SK-N-SH treated with all-trans-retinoic acid at 6 μM for 48 hours (cell line): ENCODE measurements around the gene GTF2IRD1.

ENCODE experiments used
- ATAC-seq: fragments of 200-7000 bp; cut with Tn5 transposase; 3 replicates; pipeline ENCODE4 v1.9.1; 2020; ENCODE audit warnings: mild to moderate bottlenecking, moderate library complexity
- ARNTL ChIP-seq: fragments of 450-650 bp; formaldehyde crosslinking; IDR thresholded peaks from 2 replicates; pipeline ENCODE4 v1.5.0; 2020; ENCODE audit warnings: low read depth, mild to moderate bottlenecking, moderate library complexity, borderline replicate concordance
- BACH2 ChIP-seq: fragments of 250-450 bp; sonication (Bioruptor Pico); IDR thresholded peaks from 2 replicates; pipeline ENCODE4 v1.9.0; 2021; ENCODE audit warnings: mild to moderate bottlenecking, borderline replicate concordance
- CREB5 ChIP-seq: fragments of 250-450 bp; sonication (Bioruptor Pico); IDR thresholded peaks from 2 replicates; pipeline ENCODE4 v1.5.1; 2020; ENCODE audit warnings: low read depth, mild to moderate bottlenecking, moderate library complexity
- CSDC2 ChIP-seq: fragments of 250-450 bp; sonication (Bioruptor Pico); IDR thresholded peaks from 2 replicates; pipeline ENCODE4 v1.5.0; 2020; ENCODE audit warnings: mild to moderate bottlenecking, moderate library complexity
- ESRRG ChIP-seq: fragments of 250-450 bp; sonication (Bioruptor Pico); IDR thresholded peaks from 2 replicates; pipeline ENCODE4 v1.6.1; 2021; ENCODE audit warnings: mild to moderate bottlenecking
- GLIS3 ChIP-seq: fragments of 250-450 bp; sonication (Bioruptor Pico); IDR thresholded peaks from 2 replicates; pipeline ENCODE4 v1.5.0; 2020; ENCODE audit warnings: mild to moderate bottlenecking, moderate library complexity
- ISL1 ChIP-seq: fragments of 250-450 bp; sonication (Bioruptor Pico); IDR thresholded peaks from 2 replicates; pipeline ENCODE4 v2.1.2; 2022; ENCODE audit warnings: mild to moderate bottlenecking, moderate library complexity
- OSR1 ChIP-seq: fragments of 250-450 bp; sonication (Bioruptor Pico); IDR thresholded peaks from 2 replicates; pipeline ENCODE4 v1.8.0; 2022; ENCODE audit warnings: moderate library complexity, mild to moderate bottlenecking, inconsistent platforms
- PATZ1 ChIP-seq: fragments of 250-450 bp; sonication (Bioruptor Pico); IDR thresholded peaks from 2 replicates; pipeline ENCODE4 v1.8.0; 2020; ENCODE audit warnings: mild to moderate bottlenecking, moderate library complexity, borderline replicate concordance
- POU6F1 ChIP-seq: fragments of 250-450 bp; sonication (Bioruptor Pico); IDR thresholded peaks from 2 replicates; pipeline ENCODE4 v1.8.0; 2021; ENCODE audit warnings: low read depth, mild to moderate bottlenecking, moderate library complexity, borderline replicate concordance
- PPARA ChIP-seq: fragments of 250-450 bp; sonication (Bioruptor Pico); IDR thresholded peaks from 2 replicates; pipeline ENCODE4 v1.5.0; 2020; ENCODE audit warnings: mild to moderate bottlenecking, borderline replicate concordance
- RARB ChIP-seq: fragments of 250-450 bp; sonication (Bioruptor Pico); IDR thresholded peaks from 2 replicates; pipeline ENCODE4 v1.8.0; 2021; ENCODE audit warnings: mild to moderate bottlenecking, moderate library complexity
- SNAI2 ChIP-seq: fragments of 250-450 bp; sonication (Bioruptor Pico); IDR thresholded peaks from 2 replicates; pipeline ENCODE4 v1.5.0; 2020; ENCODE audit warnings: mild to moderate bottlenecking, moderate library complexity
- TCF4 ChIP-seq: fragments of 250-450 bp; sonication (Bioruptor Pico); IDR thresholded peaks from 2 replicates; pipeline ENCODE4 v1.8.0; 2021; ENCODE audit warnings: mild to moderate bottlenecking, moderate library complexity, borderline replicate concordance
- TOX ChIP-seq: fragments of 250-450 bp; sonication (Bioruptor Pico); IDR thresholded peaks from 2 replicates; pipeline ENCODE4 v1.8.0; 2021; ENCODE audit warnings: mild to moderate bottlenecking, moderate library complexity, borderline replicate concordance
- TSHZ2 ChIP-seq: fragments of 250-450 bp; sonication (Bioruptor Pico); IDR thresholded peaks from 2 replicates; pipeline ENCODE4 v1.5.0; 2020; ENCODE audit warnings: mild to moderate bottlenecking, moderate library complexity
- ZC3H10 ChIP-seq: fragments of 250-450 bp; sonication (Bioruptor Pico); IDR thresholded peaks from 2 replicates; pipeline ENCODE4 v1.5.1; 2021; ENCODE audit warnings: mild to moderate bottlenecking, moderate library complexity
- ZFP3 ChIP-seq: fragments of 250-450 bp; sonication (Bioruptor Pico); IDR thresholded peaks from 2 replicates; pipeline ENCODE4 v1.5.0; 2020; ENCODE audit warnings: mild to moderate bottlenecking, moderate library complexity
- ZNF565 ChIP-seq: fragments of 450-650 bp; formaldehyde crosslinking; conservative IDR thresholded peaks from 2 replicates; pipeline ENCODE4 v1.5.0; 2020; ENCODE audit warnings: low read depth, mild to moderate bottlenecking, moderate library complexity
- ZNF70 ChIP-seq: fragments of 450-650 bp; formaldehyde crosslinking; IDR thresholded peaks from 2 replicates; pipeline ENCODE4 v1.5.0; 2020; ENCODE audit warnings: mild to moderate bottlenecking, moderate library complexity

Gene GTF2IRD1

GRCh38 chr7:74466196-74466813 lies 12.6 kb downstream of the GTF2IRD1 start:
- TF ChIP-seq BACH2 (no peak), ARNTL (no peak), ZNF70 (CRISPR knock-in tag) (no peak), ZNF565 (CRISPR knock-in tag) (no peak), SNAI2 (CRISPR knock-in tag) (no peak), POU6F1 (no peak), ISL1 (CRISPR knock-in tag) (no peak), CSDC2 (CRISPR knock-in tag) (no peak), TCF4 (CRISPR knock-in tag) (no peak), ZFP3 (CRISPR knock-in tag) (no peak), PPARA (CRISPR knock-in tag) (no peak), PATZ1 (CRISPR knock-in tag) (no peak), TSHZ2 (CRISPR knock-in tag) (no peak), OSR1 (CRISPR knock-in tag) (no peak), ESRRG (CRISPR knock-in tag) (no peak), GLIS3 (CRISPR knock-in tag) (no peak), TOX (CRISPR knock-in tag) (no peak)
- ATAC-seq, result no peak; the same call in 2 of the 3 replicates

- TF ChIP-seq PPARA (CRISPR knock-in tag), result no peak
- no peak for TF ChIP-seq TSHZ2 (CRISPR knock-in tag)
- TF ChIP-seq CSDC2 (CRISPR knock-in tag), result no peak
- no peak for TF ChIP-seq POU6F1
- TF ChIP-seq CREB5 (CRISPR knock-in tag), result no peak
- TF ChIP-seq ZNF70 (CRISPR knock-in tag), result no peak
- TF ChIP-seq ZC3H10 (CRISPR knock-in tag), result no peak
- TF ChIP-seq SNAI2 (CRISPR knock-in tag), result no peak
- TF ChIP-seq RARB (CRISPR knock-in tag), result no peak
- no peak for TF ChIP-seq ISL1 (CRISPR knock-in tag)
- TF ChIP-seq ZFP3 (CRISPR knock-in tag), result no peak
- no peak for TF ChIP-seq ESRRG (CRISPR knock-in tag)
- TF ChIP-seq BACH2, result no peak
- ATAC-seq, result no peak
These were observed 14.2 kb downstream of the GTF2IRD1 start for GRCh38 chr7:74467876-74468275.
